OCI-LY7 (cell line): ENCODE data around the gene ELP4. TPM values are rescaled to one million over a fixed set of nuclear protein-coding genes. Genes with fewer than 3 reads are reported as not detected.

Experiments
- Bru-seq: library from RNA; stranded (reverse); fragments of 400-500 nt; gene quantifications from one replicate; lab custom pipeline; 2021; lab: Mats Ljungman, UMichigan
- BruChase-seq, 2 experiments: library from RNA; stranded (reverse); fragments of 400-500 nt; gene quantifications; one replicate each; lab custom pipeline; 2021; lab: Mats Ljungman, UMichigan
- BruUV-seq: library from RNA; stranded (reverse); fragments of 400-500 nt; replicated peaks from 2 replicates; lab custom pipeline; 2021; lab: Mats Ljungman, UMichigan
- CTCF ChIA-PET: fragments of 300-600 bp; sonication (Branson Sonifier 250); formaldehyde crosslinking; loops from one replicate; lab custom pipeline; 2022; ENCODE audit warnings: antibody characterized with exemption; ENCODE audit not compliant: unreplicated experiment; lab: Charles Lee
- POLR2A ChIA-PET: fragments of 300-600 bp; sonication (Branson Sonifier 250); formaldehyde crosslinking; loops from one replicate; lab custom pipeline; 2022; ENCODE audit warnings: antibody characterized with exemption; lab: Charles Lee
- DNase-seq: peaks from one replicate; pipeline ENCODE4 v3.0.0-alpha.2; 2015; ENCODE audit warnings: low spot score
- H2AFZ ChIP-seq: fragments of 200-600 bp; sonication (generic), shearing (Covaris generic); 2 replicates; pipeline ENCODE4 v1.6.1; 2014; ENCODE audit warnings: mild to moderate bottlenecking, antibody characterized with exemption, low read length, moderate library complexity
- H3K27ac ChIP-seq: fragments of 200-600 bp; sonication (generic); 2 replicates; pipeline ENCODE4 v1.5.1; 2014; ENCODE audit warnings: mixed run types, low read depth, mild to moderate bottlenecking, moderate library complexity, low read length, inconsistent platforms; ENCODE audit not compliant: poor library complexity, severe bottlenecking
- H3K36me3 ChIP-seq: fragments of 200-600 bp; sonication (generic); 2 replicates; pipeline ENCODE4 v1.6.1; 2014; ENCODE audit warnings: mild to moderate bottlenecking, antibody characterized with exemption, low read length, moderate library complexity, mixed read lengths; ENCODE audit not compliant: insufficient read depth
- H3K4me1 ChIP-seq: fragments of 200-600 bp; sonication (generic); 2 replicates; pipeline ENCODE4 v1.5.1; 2014; ENCODE audit warnings: mild to moderate bottlenecking, low read length; ENCODE audit not compliant: insufficient read depth, poor library complexity, severe bottlenecking
- H3K4me2 ChIP-seq: fragments of 200-600 bp; sonication (generic); 2 replicates; pipeline ENCODE4 v1.6.1; 2014; ENCODE audit warnings: mild to moderate bottlenecking, low read length
- H3K4me3 ChIP-seq: fragments of 200-600 bp; sonication (generic); 2 replicates; pipeline ENCODE4 v1.5.1; 2014; ENCODE audit warnings: mild to moderate bottlenecking, low read depth, low read length; ENCODE audit not compliant: poor library complexity, severe bottlenecking
- H3K79me2 ChIP-seq: fragments of 200-600 bp; sonication (generic); 2 replicates; pipeline ENCODE4 v1.6.1; 2016; ENCODE audit warnings: low read depth, mild to moderate bottlenecking, low read length, moderate library complexity, mixed read lengths; ENCODE audit not compliant: insufficient read depth
- H3K9me2 ChIP-seq: fragments of 200-600 bp; sonication (generic); 2 replicates; pipeline ENCODE4 v1.6.1; 2016; ENCODE audit warnings: mild to moderate bottlenecking, low read length, mixed read lengths; ENCODE audit not compliant: insufficient read depth
- H3K9me3 ChIP-seq: fragments of 200-600 bp; sonication (generic); 2 replicates; pipeline ENCODE4 v1.6.1; 2014; ENCODE audit warnings: mild to moderate bottlenecking, mixed run types, low read length, mixed read lengths
- H4K20me1 ChIP-seq: fragments of 200-600 bp; sonication (generic); 2 replicates; pipeline ENCODE4 v1.6.1; 2014; ENCODE audit warnings: mild to moderate bottlenecking, antibody characterized with exemption, low read length, moderate library complexity, mixed read lengths; ENCODE audit not compliant: insufficient read depth
- EZH2phosphoT487 ChIP-seq: fragments of 200-600 bp; sonication (generic); IDR thresholded peaks from 2 replicates; pipeline ENCODE4 v1.6.1; 2018; ENCODE audit warnings: low read depth, borderline replicate concordance, mild to moderate bottlenecking, mixed run types, antibody characterized with exemption, low read length, moderate library complexity, mixed read lengths
- intact Hi-C: fragments of 100-400 bp; cut with micrococcal nuclease; formaldehyde crosslinking; loops from one replicate; pipeline ENCODE4 v1.10.0; 2022; ENCODE audit not compliant: unreplicated experiment
- long read RNA-seq: library from polyadenylated mRNA; stranded (forward); transcript quantifications from one replicate; pipeline ENCODE4 v2.0.0, GENCODE V29; 2022
- total RNA-seq, 2 experiments: library from RNA; depleted of rRNA in 1 of 2; stranded (reverse); fragments of >200 nt in 1 of 2; shearing (Covaris generic) in 1 of 2; gene quantifications; 2 replicates each; pipeline ENCODE4 v1.2.3, GENCODE V29; 2014 to 2022
- TF ChIP-seq, protein P1 (sequence below): fragments of 200-600 bp; sonication (generic); conservative IDR thresholded peaks from 2 replicates; pipeline ENCODE4 v1.5.1; 2014; ENCODE audit warnings: mild to moderate bottlenecking, antibody characterized with exemption, low read length, moderate library complexity, mixed read lengths

Gene ELP4, protein sequence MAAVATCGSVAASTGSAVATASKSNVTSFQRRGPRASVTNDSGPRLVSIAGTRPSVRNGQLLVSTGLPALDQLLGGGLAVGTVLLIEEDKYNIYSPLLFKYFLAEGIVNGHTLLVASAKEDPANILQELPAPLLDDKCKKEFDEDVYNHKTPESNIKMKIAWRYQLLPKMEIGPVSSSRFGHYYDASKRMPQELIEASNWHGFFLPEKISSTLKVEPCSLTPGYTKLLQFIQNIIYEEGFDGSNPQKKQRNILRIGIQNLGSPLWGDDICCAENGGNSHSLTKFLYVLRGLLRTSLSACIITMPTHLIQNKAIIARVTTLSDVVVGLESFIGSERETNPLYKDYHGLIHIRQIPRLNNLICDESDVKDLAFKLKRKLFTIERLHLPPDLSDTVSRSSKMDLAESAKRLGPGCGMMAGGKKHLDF
- total RNA-seq (2014; rRNA removed; shearing (Covaris generic)) (27.6 and 27.9 TPM in 2 replicates), total RNA-seq (2022) (28.3 and 32.7 TPM in 2 replicates), Bru-seq, nascent RNA (percentile 70 among the genes with signal in this experiment), BruChase-seq, experiment 1, labeled RNA remaining after a 6-hour chase (percentile 58 among the genes with signal in this experiment), BruChase-seq, experiment 2, labeled RNA remaining after a 2-hour chase (percentile 61 among the genes with signal in this experiment)
- long read RNA-seq, full-length matches to known transcripts = 35 of 37 reads
- long read RNA-seq, partial matches to known transcripts = 0 of 37 reads
- long read RNA-seq, other reads (novel, unspliced or antisense) = 2 of 37 reads

DNA sequence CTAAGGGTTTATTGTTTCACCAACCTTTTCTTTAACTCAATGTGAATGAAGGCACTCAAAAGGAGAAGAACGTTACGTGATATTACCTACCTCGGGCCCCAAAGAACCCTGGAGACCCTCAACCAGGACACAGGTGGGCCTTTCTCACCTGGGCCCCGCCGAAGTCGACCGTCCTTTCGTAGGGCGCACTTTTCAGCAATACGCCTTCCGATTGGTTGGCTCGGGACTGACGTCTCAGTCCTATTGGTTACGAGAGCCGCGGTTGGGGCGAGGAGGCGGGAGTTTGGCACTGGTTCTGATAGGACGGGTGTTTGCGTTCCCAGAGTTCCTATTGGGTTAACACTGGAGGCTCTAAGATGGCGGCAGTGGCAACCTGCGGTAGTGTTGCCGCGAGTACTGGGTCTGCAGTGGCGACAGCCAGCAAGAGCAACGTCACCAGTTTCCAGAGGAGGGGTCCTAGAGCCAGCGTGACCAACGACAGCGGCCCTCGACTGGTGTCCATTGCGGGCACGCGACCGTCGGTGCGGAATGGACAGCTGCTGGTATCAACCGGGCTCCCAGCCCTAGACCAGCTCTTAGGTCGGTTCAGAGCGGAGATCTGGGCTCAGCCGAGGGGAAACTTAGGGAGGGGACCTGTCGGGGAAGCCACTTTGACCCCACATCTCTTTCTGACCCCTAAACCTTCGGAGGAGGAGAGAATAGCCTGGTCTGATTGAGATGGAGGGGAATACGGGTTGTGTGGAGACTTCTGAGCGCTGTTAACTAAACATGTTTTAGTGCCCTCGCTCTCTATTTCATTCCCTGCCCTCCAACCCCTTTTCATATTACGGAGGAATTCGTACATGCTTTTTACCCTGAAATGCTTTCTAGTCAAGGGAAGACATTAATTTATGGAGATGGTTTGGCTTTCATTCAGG, at the start of gene ELP4, which contains the start of gene IMMP1L:
ELP4 (plus strand) TSS at position 339 of the 917 bp plus-strand sequence; CDS start at position 357, 18 bp downstream.
IMMP1L (minus strand) TSS at position 194 of the 917 bp plus-strand sequence. CDS start 46,346 bp downstream, outside the sequence.
- intact Hi-C loops = loop anchor here (2.0 kb wide), 1 partner anchor 141 kb away; the partner anchor contains the start of genes DCDC1 and DNAJC24
- no peaks in the 10 kb centered on the region for H3K9me2 ChIP-seq
- BruUV-seq = no TSS peak
- peak within 1 kb of the TSS; percentile 78 for H3K4me2 ChIP-seq
- POLR2A ChIA-PET = interaction anchor here (0.6 to 1.3 kb wide), 2 partner anchors 22 to 195 kb away, joined by 3 read pairs; no protein-coding TSS in a partner anchor
- DNase-seq = peak; percentile 96
- H2AFZ ChIP-seq = peak within 1 kb of the TSS; percentile 82
- H3K27ac ChIP-seq = peak within 1 kb of the TSS; percentile 39
- CTCF ChIA-PET = no interaction called here
- TF ChIP-seq, protein P1, sequence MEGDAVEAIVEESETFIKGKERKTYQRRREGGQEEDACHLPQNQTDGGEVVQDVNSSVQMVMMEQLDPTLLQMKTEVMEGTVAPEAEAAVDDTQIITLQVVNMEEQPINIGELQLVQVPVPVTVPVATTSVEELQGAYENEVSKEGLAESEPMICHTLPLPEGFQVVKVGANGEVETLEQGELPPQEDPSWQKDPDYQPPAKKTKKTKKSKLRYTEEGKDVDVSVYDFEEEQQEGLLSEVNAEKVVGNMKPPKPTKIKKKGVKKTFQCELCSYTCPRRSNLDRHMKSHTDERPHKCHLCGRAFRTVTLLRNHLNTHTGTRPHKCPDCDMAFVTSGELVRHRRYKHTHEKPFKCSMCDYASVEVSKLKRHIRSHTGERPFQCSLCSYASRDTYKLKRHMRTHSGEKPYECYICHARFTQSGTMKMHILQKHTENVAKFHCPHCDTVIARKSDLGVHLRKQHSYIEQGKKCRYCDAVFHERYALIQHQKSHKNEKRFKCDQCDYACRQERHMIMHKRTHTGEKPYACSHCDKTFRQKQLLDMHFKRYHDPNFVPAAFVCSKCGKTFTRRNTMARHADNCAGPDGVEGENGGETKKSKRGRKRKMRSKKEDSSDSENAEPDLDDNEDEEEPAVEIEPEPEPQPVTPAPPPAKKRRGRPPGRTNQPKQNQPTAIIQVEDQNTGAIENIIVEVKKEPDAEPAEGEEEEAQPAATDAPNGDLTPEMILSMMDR = no peak
- no peak for TF ChIP-seq EZH2phosphoT487
- peaks cover 9% of the 10 kb centered on the region; the same call in 1 of the 2 replicates for H3K36me3 ChIP-seq
- peaks cover 5% of the 10 kb centered on the region; the same call in 1 of the 2 replicates for H4K20me1 ChIP-seq
- no peaks in the 10 kb centered on the region for H3K9me3 ChIP-seq
- H3K4me3 ChIP-seq = peak within 1 kb of the TSS; percentile 92
- peaks cover 24% of the 10 kb centered on the region for H3K4me1 ChIP-seq
- peaks cover 62% of the 10 kb centered on the region for H3K79me2 ChIP-seq

DNA sequence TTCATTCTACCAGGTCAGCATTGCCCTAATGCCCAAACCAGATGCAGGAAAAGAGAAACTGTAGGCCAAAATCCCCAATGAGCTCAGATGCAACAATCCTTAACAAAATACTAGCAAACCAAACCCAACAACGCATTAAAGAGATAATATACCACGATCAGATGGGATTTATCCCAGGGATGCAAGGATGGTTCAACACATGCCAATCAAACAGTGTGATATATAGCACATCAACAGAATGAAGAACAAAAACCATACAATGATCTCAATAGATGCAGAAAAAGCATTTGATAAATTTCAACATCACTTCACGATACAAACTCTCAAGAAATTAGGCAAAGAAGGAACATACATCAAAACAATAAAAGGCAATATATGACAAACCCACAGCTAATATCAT, 45.1 kb upstream of the ELP4 start:
- POLR2A ChIA-PET = interaction anchor here (1.5 kb wide), 1 partner anchor 12 kb away, joined by 4 read pairs; no protein-coding TSS in a partner anchor
- H4K20me1 ChIP-seq = no peaks in the 10 kb centered on the region
- CTCF ChIA-PET = no interaction called here
- no peak overlapping the region for H3K4me2 ChIP-seq
- DNase-seq = no peak
- no peak for TF ChIP-seq EZH2phosphoT487
- TF ChIP-seq, protein P1 = no peak
- peaks cover 14% of the 10 kb centered on the region; the same call in 1 of the 2 replicates for H3K36me3 ChIP-seq
- H3K79me2 ChIP-seq = no peaks in the 10 kb centered on the region
- no peaks in the 10 kb centered on the region for H3K4me1 ChIP-seq
- BruUV-seq = no TSS peak
- no peak overlapping the region for H3K4me3 ChIP-seq
- H2AFZ ChIP-seq = no peak overlapping the region
- H3K27ac ChIP-seq = no peak overlapping the region
- H3K9me2 ChIP-seq = no peaks in the 10 kb centered on the region
- H3K9me3 ChIP-seq = peaks cover 19% of the 10 kb centered on the region
- intact Hi-C loops = no loop called here
